Muscle of arm (tissue), 12 donors: Measurements from ENCODE around the gene PLXND1. TPM values are rescaled to one million over a fixed set of nuclear protein-coding genes. Genes with fewer than 3 reads are reported as not detected.

Experiments
- DNase-seq: peaks from one replicate; pipeline ENCODE4 v3.0.0-alpha.2; 2013
- polyA plus RNA-seq, 12 donors: library from polyadenylated mRNA; unstranded; fragments of 120-200 nt; gene quantifications; one replicate each; pipeline ENCODE4 v1.2.1, GENCODE V29; 2013; ENCODE audit not compliant: insufficient read length in 12 of 12

The PLXND1 gene
- polyA plus RNA-seq, 12 donors: 103 to 190 (median 122) TPM; not detected in 1

DNA sequence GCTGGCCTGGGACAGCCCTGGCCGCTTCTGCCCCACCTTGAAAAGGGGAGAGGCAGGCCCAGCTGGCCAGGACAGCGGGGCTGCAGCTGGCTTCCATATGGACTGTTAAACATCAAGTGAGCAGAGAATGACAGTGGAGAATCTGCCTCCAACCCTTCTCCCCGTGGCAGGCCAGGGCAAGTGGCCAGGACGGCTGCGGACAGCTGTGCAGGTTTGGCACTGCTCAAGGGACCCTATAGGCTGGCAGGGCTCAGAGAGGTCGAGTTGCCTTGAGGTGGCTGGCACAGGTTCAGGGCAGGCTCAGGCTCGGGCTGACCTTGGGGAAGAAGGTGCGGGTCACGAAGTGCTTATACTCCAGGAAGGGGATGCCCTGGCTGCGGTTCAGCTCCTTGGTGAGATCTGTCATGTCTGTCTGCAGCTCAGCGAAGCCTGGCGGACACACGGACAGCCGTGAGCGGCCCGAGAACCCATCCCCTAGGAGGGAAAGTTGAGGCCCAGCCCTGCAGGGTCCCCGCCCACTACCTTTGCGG, 39.2 kb downstream of the PLXND1 start:
- DNase-seq: no peak

DNA sequence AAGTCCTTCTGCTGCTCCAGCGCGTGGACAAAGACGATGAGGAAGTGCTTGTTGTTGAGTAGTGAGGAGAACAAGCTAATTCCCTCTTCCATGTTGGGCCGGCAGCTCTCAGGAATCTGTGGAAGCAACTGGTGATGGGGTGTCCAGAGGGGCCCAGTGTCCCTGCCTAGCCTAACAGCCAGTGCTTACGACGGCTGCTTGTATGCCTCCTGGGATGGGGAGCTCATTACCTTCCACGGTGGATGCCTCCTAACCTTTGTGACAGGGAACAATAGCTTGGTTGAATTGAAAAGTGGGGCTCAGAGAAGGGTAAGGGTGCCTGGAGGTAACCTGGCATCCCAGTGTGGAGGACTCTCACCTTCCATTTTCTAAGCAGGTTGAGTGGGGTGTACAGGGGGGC, 40.6 kb downstream of the PLXND1 start:
- DNase-seq: no peak

DNA sequence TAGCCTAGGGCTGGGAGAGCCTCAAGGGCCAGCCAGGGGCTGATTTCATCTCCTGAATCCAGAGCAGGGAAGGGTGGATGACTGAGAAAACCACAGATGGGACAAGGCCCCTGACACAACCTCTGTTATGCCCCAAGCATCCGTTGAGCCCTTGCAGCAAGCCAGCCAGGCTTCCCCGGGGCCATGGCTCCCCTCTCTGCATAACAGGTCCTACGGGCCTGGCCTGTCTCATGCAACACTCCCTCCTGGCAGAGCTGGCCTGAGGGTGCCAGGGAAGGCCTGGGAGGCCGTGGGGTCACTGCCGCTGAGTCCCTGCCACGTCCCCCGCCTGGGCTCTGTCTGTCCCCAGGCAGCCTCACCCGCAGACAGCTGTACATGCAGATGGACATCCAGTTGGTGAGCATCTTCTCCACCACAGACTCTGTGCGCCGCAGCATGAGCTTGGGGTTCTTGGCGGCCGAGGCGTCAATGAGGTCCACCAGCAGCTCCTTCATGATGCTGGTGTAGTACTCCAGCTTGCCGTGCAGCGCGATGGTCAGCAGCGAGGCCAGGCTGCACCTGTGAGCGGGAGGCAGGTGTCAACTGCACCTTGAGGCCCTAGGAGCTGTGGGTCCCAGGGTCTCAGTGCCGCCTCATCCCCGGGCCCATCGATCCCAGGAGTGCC, 41.4 kb downstream of the PLXND1 start:
- DNase-seq: no peak

- DNase-seq: no peak
Observed at GRCh38 chr3:129563850-129564535, 42.5 kb downstream of the PLXND1 start.

DNA sequence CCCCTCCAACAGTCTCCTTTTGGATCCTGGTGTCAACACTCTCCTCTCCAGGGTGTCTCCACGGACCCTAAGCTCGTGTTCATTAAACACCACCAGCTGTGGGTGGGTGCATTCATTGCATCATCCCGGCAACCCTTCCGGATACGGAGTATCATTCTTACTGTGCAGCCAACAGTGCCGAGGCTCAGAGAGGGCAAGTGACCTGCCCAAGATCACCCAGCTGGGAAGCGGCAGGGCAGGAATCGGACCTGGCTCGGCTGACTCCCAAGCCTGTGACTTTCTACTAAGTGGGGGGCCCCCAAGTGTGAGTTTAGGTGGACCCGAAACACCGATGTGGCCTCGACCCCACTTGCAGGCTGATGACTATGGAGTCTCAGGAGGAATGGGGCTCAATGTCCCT, 43.1 kb downstream of the PLXND1 start:
- DNase-seq: no peak

DNA sequence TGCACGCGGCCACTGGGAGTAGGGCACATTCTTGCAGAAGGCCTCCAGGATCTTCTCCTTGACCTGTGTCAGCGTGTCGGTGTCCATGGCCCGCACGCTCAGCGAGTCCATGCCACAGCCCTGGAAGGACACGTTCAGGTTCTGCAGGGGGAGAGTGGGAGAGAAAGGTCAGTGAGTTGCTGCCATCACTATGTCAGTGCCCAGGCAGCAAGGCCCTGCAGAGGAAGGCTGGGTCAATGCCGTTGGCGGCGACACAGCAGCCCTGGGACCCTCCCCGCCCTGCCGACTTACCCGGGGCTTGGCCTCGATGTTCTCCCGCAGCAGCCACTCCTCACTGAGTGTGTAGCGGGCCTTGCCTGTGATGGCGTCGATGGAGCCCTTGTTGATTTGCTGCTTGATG, 43.7 kb downstream of the PLXND1 start:
- DNase-seq: no peak

DNA sequence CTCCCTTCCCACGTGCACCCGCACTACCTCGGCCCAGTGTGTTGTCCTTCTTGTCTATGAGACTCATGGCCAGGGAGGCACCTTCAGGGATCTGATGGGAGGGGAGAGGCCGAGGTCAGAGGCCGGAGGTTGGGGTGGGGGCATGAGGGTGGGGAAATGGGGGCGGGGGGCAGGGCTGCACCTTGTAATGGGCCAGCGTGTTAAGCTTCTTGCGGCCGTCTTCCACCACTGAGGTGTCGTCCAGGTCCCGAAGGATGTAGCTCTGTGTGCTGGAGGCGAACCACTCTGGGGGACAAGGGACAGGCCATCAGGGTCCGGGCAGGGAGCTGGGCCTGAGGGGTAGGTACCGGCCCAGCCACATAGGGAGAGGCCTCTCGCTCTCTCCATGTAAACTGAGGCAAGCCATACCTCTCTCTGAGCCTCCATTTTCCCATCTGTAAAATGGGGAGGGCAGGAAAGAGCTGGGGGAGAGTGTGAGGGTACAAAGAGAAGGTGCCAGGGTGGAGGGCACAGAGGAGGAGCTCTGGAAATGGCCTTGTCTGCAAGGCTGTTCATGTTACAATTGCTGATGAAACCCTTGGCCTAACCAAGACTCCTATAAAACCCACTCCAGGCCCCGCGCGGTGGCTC, 44.7 kb downstream of the PLXND1 start:
- DNase-seq: no peak

DNA sequence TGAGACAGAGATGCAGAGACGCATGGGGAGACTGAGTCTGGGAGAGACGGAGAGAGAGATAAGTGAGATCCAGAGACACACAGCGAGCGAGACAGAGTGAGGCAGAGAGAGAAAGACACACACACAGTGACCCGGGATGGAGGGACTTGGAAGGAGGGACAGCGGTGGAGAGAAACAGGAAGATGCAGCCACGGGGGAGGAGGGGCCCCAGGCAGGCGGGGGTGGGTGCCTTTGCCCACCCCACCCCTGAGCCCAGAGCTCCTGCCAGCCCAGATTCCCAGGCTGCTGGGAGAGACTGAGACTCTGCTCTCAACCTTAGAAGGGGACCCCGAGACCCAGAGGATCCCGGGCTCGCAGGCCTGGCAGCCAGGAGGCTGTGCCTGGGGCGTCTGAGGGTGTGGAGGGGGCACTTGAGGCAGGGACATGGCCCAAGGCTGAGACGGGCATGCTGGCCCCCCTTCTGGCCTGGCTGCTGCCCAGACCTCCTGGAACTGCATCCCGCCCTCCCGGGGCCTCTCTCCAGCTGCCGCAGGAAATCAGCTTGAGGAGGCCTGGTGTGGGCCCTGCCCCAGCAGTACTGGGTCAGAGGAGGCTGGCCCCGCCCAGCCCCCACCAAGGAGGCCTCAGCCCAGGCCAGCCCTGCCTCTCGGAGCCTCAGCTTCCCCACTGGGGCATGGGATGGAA, 45.4 kb downstream of the PLXND1 start:
- peak; percentile 70 for DNase-seq

GRCh38 chr3:129560269-129560787, 46.1 kb downstream of the PLXND1 start:
- no peak for DNase-seq

DNA sequence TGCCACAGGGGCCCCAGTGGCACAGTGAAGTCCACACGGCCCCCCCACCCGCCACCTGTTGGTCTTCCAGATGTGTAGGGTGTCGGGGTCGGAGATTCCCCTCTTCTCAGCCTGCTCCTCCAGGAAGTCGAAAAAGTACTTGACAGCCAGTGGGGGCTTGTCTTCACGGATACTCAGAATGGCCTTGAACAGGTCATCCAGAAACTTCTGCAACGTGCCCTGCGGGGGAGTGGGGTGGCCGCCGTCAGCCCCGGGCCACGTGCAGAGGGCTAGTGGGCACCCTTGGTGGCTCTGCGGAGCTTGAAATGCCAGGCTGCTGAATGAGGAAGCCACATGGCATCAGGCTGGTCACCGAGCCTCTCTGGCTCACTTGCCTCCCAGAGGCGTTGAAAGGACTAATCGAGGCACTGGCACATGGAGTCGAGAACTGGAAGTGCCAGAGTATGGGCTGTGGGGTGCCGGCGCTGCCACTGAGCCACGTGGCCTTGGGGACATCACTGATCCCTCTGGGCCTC, 46.9 kb downstream of the PLXND1 start:
- DNase-seq: no peak

DNA sequence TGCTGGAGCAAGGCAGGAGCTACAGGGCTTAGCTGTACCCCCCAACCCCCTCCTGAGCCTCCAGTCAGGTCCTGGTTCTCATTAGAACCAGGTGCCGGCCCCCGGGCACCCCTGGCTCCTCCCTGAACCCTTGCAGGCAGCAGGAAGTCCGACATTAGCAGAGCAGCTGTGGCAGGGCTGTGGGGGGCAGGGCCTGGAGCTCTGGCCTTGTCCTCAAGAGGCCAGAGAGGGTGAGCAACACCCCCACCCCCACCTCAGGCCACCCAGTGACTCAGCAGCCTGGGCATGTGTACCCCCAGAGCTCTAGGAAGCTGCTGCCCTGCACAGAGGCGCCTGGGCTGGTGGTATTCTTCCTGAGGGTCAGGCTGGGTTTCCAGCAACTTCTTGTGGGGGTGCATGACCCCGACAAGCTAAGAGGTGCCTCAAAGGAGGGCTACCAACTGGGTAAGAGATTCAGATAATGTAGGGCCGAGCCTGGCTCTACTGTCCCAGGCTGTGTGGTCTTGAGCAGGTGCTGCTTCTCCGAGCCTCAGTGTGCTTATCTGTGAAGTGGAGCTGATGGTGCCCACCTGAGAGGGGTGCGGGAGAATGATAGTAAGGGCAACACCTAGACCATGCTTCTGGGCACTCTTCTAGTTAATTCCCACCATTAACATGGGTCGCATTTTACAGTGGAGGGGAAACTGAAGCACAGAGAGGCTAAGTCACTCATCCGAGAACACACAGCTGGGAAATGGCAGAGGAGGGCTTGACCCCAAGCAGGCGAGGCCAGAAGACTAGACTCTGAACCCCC, 47.5 kb downstream of the PLXND1 start:
- DNase-seq: no peak

- no peak for DNase-seq
Observed at GRCh38 chr3:129558081-129558771, 48.2 kb downstream of the PLXND1 start.

DNA sequence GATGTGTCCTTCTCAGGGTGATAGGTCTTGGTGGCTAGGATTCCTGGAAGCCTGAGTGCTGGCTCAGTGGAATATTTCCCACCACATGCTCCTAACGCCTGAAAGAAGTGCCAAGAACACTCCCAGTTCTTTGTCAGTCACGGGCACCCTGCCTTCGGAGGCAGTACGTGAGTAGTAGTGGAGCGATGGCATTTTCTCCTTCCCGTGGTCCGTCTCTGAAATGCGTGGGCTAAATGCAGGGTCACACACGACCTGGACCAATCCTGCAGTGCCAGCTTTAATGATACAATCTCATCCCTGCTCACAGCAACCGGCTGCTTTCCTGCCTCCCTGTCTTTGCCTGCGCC, 49.0 kb downstream of the PLXND1 start:
- DNase-seq: peak; percentile 69

DNA sequence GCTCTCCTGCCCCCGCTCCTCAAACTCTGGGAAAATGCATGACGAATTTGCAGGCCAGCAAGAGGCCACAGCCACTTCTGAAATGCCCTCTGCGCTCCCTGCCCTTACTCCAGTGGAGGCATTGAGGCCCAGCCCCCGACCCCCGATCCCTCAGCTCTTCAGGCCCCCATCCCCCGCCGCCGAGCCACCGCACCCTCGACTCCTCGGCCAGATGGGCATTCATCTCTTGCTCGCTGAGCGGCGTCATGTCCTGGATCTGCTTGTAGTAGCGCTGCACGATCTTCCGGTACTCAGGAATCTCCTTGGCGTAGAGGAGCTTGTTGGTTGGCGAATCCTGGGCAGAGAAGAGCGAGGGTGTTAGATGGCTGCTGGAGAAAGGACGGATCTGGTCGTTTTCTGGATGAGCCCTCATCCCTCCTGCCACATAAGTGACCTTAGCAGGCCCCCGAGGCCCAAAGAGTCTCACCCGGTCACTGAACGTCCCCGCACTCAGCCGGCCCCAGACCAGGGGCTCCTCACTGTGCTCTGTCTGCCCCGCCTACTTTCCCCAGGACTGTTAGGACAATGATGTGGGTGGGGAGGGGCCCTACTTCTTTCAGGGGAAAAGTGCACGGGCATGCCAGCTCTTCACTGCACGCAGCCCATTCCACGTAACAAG, 49.5 kb downstream of the PLXND1 start:
- no peak for DNase-seq

GRCh38 chr3:129556358-129556695, 50.1 kb downstream of the PLXND1 start:
- no peak for DNase-seq

DNA sequence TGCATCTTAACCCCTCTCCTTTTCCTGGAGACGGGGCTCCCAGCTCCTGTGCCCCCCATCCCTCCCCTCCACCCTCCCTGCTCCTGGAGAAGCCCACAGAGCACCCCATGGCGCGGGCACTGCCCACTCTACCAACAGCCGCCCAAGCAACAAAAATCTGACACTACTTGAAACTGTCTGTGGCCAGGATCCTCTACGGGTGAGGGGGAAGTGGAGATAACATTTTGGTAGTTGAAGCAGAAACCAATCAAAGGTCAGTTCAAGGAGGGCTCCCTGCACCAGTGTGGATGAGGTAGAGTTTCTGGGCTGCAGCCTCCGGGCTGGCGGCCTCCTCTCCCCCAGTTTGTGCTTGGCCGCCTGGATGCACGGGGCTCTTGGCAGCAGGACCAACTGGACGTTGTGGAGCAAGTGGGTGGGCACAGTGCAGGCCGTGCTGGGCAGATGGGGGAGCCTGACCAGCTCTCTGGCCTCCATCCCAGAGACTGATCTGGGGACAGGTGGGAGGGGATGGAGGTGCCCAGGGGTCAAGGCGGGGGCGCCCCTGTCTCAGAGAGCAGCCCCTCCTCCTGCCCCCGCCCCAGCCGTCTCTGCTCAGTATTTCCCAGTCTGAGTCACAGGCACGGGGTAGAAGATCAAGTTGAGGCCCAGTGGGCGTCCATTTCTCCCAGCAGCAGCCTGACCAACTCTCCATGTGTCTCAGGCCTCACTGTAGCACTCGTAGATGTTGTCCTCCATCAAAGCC, 50.7 kb downstream of the PLXND1 start:
- no peak for DNase-seq

- DNase-seq: no peak
Observed at GRCh38 chr3:129555153-129555550, 51.3 kb downstream of the PLXND1 start.

DNA sequence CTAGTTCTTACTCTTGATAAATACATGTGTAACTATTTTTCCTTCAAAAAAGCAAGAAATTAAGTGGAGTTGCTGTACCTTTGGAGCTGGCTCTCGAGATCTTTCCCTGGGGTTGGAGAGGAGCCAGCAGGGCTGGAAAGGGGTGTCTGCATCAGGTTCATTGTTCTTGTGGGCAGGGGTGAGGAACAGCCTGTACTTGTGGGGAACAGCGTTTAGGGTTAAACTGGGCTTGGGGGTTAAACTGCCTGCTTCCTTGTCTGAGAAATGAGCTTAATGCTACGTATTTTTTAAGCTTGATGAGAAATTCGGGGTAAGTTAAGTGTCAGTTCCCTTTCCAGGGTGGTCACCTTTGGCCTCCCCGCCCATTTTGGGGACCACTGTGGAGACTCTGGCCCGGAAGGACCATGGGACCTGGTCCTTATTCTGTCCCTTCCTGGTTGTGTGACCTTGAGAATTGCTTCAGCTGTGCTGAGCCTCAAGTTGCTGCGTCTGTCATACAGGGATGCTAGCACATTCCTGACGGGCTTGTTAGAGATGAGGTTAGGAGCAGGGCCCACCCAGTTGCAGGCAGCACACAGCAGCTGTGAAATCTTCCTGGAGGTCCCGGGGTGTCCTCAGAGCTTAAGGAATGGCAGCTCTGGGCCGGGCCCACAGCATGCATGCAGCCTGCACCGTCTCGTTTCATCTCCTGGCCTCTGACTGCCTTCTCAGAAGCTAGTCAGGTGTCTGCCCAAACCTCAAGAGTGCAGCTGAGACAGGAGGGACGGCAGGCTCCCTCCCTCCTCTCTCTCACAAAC, 51.9 kb downstream of the PLXND1 start:
- no peak for DNase-seq

DNA sequence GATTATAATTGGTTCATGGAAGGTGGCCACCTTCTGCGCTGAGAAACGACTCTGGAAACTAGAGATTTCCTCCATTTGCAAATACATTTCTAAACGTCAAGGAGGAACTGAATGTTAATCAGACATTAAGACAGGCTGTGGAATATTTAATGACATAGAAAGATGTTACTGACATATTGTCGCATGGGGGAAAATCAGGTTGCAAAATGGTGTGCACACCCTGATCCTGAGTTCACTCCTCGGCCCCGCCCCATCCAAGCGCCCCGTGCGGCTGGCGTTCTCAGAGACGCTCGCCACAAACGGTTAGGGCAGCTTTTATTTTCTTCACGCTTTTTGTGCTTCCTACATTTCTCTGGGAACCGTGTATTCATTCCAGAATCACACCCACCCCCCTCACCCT, 52.8 kb downstream of the PLXND1 start:
- no peak for DNase-seq
